CD8-positive, alpha-beta memory T cell (primary cell): ENCODE data around the gene ADNP2. TPM values are rescaled to one million over a fixed set of nuclear protein-coding genes. Genes with fewer than 3 reads are reported as not detected.

Experiments
- CTCF ChIA-PET: fragments of 350-600 bp; sonication (Branson Sonifier 250); formaldehyde crosslinking; loops from one replicate; lab custom pipeline; 2021; ENCODE audit warnings: antibody characterized with exemption; lab: Charles Lee
- POLR2A ChIA-PET: fragments of 350-600 bp; sonication (Branson Sonifier 250); formaldehyde crosslinking; loops from one replicate; lab custom pipeline; 2021; ENCODE audit warnings: antibody characterized with exemption; lab: Charles Lee
- DNase-seq, 5 donors: peaks; one replicate each; pipeline versions ENCODE4 v3.0.0 to v3.0.0-alpha.2; 2020 to 2022; ENCODE audit warnings: mixed read lengths in 1 of 5
- H3K27ac ChIP-seq: one replicate; pipeline ENCODE4 v1.7.0; 2013; ENCODE audit warnings: low read depth, mild to moderate bottlenecking, low read length, moderate library complexity
- H3K27me3 ChIP-seq: 2 replicates; pipeline ENCODE4 v1.7.0; 2013; ENCODE audit warnings: low read length, mild to moderate bottlenecking; ENCODE audit not compliant: insufficient read depth, poor library complexity, severe bottlenecking
- H3K36me3 ChIP-seq: 2 replicates; pipeline ENCODE4 v1.7.0; 2013; ENCODE audit warnings: mild to moderate bottlenecking, low read length, moderate library complexity; ENCODE audit not compliant: insufficient read depth
- H3K4me1 ChIP-seq: 2 replicates; pipeline ENCODE4 v1.7.0; 2013; ENCODE audit warnings: mild to moderate bottlenecking, low read length, moderate library complexity; ENCODE audit not compliant: insufficient read depth
- H3K4me3 ChIP-seq: 2 replicates; pipeline ENCODE4 v1.7.0; 2013; ENCODE audit warnings: mild to moderate bottlenecking, low read length
- H3K9me3 ChIP-seq: 2 replicates; pipeline ENCODE4 v1.7.0; 2013; ENCODE audit warnings: mild to moderate bottlenecking, low read length
- H3K27ac Mint-ChIP-seq, 8 donors: one replicate each; pipeline ENCODE4 v1.8.0; 2020 to 2021; ENCODE audit warnings: mixed read lengths in 8 of 8, mild to moderate bottlenecking in 6 of 8, inconsistent platforms in 3 of 8, moderate library complexity in 3 of 8
- H3K27me3 Mint-ChIP-seq, 2 donors: one replicate each; pipeline ENCODE4 v1.8.0; 2020 to 2021; ENCODE audit warnings: mixed read lengths in 2 of 2, mild to moderate bottlenecking in 1 of 2, moderate library complexity in 1 of 2
- H3K36me3 Mint-ChIP-seq, 3 donors: one replicate each; pipeline ENCODE4 v1.8.0; 2020 to 2021; ENCODE audit warnings: mixed read lengths in 3 of 3, inconsistent platforms in 1 of 3, mild to moderate bottlenecking in 1 of 3
- H3K4me1 Mint-ChIP-seq, 3 donors: one replicate each; pipeline ENCODE4 v1.8.0; 2020 to 2021; ENCODE audit warnings: mixed read lengths in 3 of 3, inconsistent platforms in 1 of 3, mild to moderate bottlenecking in 1 of 3
- H3K4me3 Mint-ChIP-seq, 7 donors: one replicate each; pipeline ENCODE4 v1.8.0; 2020 to 2021; ENCODE audit warnings: mixed read lengths in 7 of 7, mild to moderate bottlenecking in 6 of 7, moderate library complexity in 4 of 7, inconsistent platforms in 2 of 7
- H3K9me3 Mint-ChIP-seq, 5 donors: one replicate each; pipeline ENCODE4 v1.8.0; 2020 to 2022; ENCODE audit warnings: mixed read lengths in 5 of 5, mild to moderate bottlenecking in 3 of 5, moderate library complexity in 2 of 5, inconsistent platforms in 1 of 5
- polyA plus RNA-seq: library from polyadenylated mRNA; unstranded; fragments of 300-500 nt; fragmentation: Illumina TruSeq; gene quantifications from one replicate; pipeline ENCODE4 v1.2.3, GENCODE V29; 2021
- total RNA-seq, 2 experiments: library from RNA; stranded (reverse); gene quantifications; one replicate each; pipeline ENCODE4 v1.2.3, GENCODE V29; 2021

The ADNP2 gene
- total and polyA plus RNA-seq, 3 experiments from 2014 or later: 9.8 to 18.9 (median 18.5) TPM

DNA sequence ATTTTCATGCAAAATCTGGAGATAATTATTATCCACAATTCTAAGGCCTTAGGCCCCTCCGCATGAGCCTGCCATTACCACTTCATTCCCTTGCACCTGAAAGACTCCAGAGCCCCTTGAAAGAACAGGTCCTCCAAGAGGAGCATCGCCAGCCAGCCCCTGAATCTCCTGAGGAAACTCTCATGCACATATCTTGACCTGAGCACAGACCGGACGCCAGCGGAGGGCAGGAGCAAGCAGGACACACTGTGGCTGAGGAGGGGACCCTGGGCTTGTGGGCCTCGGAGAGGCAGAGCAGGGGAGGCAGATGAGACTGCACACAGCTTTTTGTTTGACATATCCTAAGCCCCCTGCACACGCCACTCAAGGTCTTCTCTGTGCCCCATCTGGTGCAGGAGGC, 13.6 kb upstream of the ADNP2 start:
- Mint-ChIP-seq H3K4me3 (no peak overlapping the region), H3K9me3 (peaks cover 3 to 8% (median 3%) of the 10 kb centered on the region in 5 donors), H3K4me1 (no peaks in the 10 kb centered on the region), H3K27ac (no peak overlapping the region), H3K27me3 (peaks cover 7 to 25% of the 10 kb centered on the region in 2 donors), H3K36me3 (peaks cover 0 to 4% (median 0%) of the 10 kb centered on the region in 3 donors)
- no peaks in the 10 kb centered on the region for H3K4me1 ChIP-seq
- no peak overlapping the region for H3K27ac ChIP-seq
- H3K27me3 ChIP-seq: no peaks in the 10 kb centered on the region
- H3K36me3 ChIP-seq: no peaks in the 10 kb centered on the region
- POLR2A ChIA-PET: no interaction called here
- no peak for DNase-seq
- no peaks in the 10 kb centered on the region for H3K9me3 ChIP-seq
- CTCF ChIA-PET: no interaction called here
- no peak overlapping the region for H3K4me3 ChIP-seq

DNA sequence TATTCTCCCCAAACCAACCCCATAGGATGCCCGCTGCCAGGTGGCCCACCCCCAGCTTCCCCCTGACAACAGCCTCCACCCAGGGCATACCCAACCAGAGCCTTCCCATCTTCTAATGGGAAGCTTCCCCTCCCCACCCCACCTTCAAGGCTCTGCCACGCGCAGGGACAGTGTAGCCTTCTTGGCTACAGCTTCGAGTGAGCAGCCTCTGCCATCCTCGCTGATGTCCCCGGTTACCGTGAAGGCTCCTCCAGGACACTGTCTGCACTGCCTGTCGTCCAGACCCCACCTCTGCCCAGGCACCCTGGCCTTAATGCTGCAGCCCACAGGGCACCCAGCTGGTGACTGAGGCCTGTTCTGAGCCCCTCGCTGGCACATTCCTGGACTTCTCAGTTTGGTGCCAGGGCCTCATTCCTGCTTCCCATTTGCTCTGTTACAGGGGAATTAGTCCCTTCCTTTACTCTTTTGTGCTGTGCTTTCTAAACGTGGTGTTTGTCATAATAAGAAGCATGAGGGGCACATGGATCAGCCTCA, 13.0 kb upstream of the ADNP2 start:
- no peaks in the 10 kb centered on the region for H3K27me3 ChIP-seq
- H3K27ac ChIP-seq: no peak overlapping the region
- POLR2A ChIA-PET: no interaction called here
- Mint-ChIP-seq H3K4me1 (no peaks in the 10 kb centered on the region), H3K4me3 (no peak overlapping the region), H3K36me3 (peaks cover 0 to 7% (median 0%) of the 10 kb centered on the region in 3 donors), H3K9me3 (peaks cover 3 to 7% (median 3%) of the 10 kb centered on the region in 5 donors), H3K27ac (peak overlapping the region in 1 of 8 donors; percentile 36), H3K27me3 (peaks cover 7 to 20% of the 10 kb centered on the region in 2 donors)
- H3K36me3 ChIP-seq: no peaks in the 10 kb centered on the region
- DNase-seq: no peak
- CTCF ChIA-PET: no interaction called here
- H3K9me3 ChIP-seq: no peaks in the 10 kb centered on the region
- no peak overlapping the region for H3K4me3 ChIP-seq
- H3K4me1 ChIP-seq: no peaks in the 10 kb centered on the region

DNA sequence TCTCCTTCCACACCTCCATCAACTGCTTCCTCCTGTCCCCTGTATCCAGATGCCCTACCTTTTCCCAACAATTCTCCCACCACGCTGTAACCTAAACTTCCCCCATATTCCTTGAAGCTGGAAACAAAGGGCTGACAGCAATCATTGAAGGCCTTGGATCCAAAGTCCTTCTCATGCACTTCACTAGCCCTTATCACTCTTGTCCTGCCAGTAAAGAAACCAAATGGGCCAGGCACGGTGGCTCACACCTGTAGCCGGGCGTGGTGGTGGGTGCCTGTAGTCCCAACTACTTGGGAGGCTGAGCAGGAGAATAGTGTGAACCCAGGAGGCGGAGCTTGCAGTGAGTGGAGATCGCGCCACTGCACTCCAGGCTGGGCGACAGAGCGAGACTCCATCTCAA, 11.9 kb upstream of the ADNP2 start:
- Histone ChIP-seq H3K27me3 (no peaks in the 10 kb centered on the region), H3K4me3 (no peak overlapping the region), H3K27ac (no peak overlapping the region), H3K9me3 (no peaks in the 10 kb centered on the region), H3K36me3 (no peaks in the 10 kb centered on the region), H3K4me1 (no peaks in the 10 kb centered on the region)
- H3K4me1 Mint-ChIP-seq: no peaks in the 10 kb centered on the region
- ChIA-PET POLR2A (no interaction called here), CTCF (no interaction called here)
- H3K27ac Mint-ChIP-seq: no peak overlapping the region
- peaks cover 0 to 8% (median 0%) of the 10 kb centered on the region in 3 donors for H3K36me3 Mint-ChIP-seq
- peaks cover 0 to 2% (median 0%) of the 10 kb centered on the region in 5 donors for H3K9me3 Mint-ChIP-seq
- peaks cover 6 to 12% of the 10 kb centered on the region in 2 donors for H3K27me3 Mint-ChIP-seq
- H3K4me3 Mint-ChIP-seq: no peak overlapping the region
- DNase-seq: no peak

DNA sequence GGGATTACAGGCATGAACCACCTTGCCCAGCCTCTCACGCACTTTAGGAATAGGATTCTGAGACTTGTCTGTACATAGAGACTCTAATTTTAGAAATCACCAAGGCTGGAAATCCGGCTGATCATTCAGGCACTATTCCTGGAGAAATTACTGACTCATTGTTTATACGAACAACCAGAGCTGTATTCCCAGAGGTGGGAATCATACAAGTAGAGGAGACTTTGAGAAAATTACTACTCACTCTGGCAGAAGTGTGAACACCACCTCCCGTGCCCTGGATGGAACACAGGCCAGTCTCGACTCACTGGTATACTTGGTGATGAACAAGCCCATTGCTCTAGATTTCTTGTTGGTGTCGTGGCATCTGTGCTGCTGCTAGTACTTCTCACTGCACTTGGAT, 5.8 kb upstream of the ADNP2 start:
- H3K27ac ChIP-seq: no peak overlapping the region
- H3K4me1 ChIP-seq: no peaks in the 10 kb centered on the region
- Mint-ChIP-seq H3K4me3 (no peak overlapping the region), H3K4me1 (peaks cover 11 to 24% (median 15%) of the 10 kb centered on the region in 3 donors), H3K9me3 (no peaks in the 10 kb centered on the region), H3K27ac (no peak overlapping the region), H3K36me3 (peaks cover 0 to 3% (median 0%) of the 10 kb centered on the region in 3 donors), H3K27me3 (no peaks in the 10 kb centered on the region)
- CTCF ChIA-PET: no interaction called here
- no peaks in the 10 kb centered on the region for H3K27me3 ChIP-seq
- POLR2A ChIA-PET: no interaction called here
- no peak for DNase-seq
- H3K4me3 ChIP-seq: no peak overlapping the region
- no peaks in the 10 kb centered on the region for H3K36me3 ChIP-seq
- no peaks in the 10 kb centered on the region for H3K9me3 ChIP-seq

DNA sequence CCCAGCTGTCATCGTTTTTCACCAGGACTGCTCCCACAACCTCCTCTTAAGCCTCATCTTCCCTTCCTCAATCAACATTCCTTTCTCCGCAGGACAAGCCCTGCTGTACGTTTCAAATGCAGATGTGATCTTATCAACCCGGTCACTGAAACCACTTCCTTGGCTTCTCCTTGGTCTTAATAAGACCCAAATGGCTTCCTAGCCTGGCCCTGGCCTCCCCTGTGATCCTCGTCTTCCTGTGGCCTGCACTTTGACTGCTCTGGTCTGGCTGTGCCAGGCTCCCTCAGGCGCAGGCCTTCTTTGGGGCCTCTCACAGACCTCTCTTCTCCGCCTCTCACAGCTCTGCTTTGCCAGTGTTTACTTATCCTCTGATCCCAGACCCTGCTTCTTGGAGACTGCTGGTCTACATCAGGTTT, 4.7 kb upstream of the ADNP2 start:
- Histone ChIP-seq H3K36me3 (no peaks in the 10 kb centered on the region), H3K9me3 (no peaks in the 10 kb centered on the region), H3K4me3 (no peak overlapping the region), H3K27me3 (no peaks in the 10 kb centered on the region), H3K27ac (no peak overlapping the region), H3K4me1 (no peaks in the 10 kb centered on the region)
- no peaks in the 10 kb centered on the region for H3K27me3 Mint-ChIP-seq
- peaks cover 11 to 29% (median 17%) of the 10 kb centered on the region in 3 donors for H3K4me1 Mint-ChIP-seq
- no peak overlapping the region for H3K4me3 Mint-ChIP-seq
- CTCF ChIA-PET: no interaction called here
- DNase-seq: no peak
- POLR2A ChIA-PET: no interaction called here
- H3K36me3 Mint-ChIP-seq: peaks cover 0 to 3% (median 0%) of the 10 kb centered on the region in 3 donors
- H3K27ac Mint-ChIP-seq: peak overlapping the region in 2 of 8 donors; percentile 4 to 61
- no peaks in the 10 kb centered on the region for H3K9me3 Mint-ChIP-seq

DNA sequence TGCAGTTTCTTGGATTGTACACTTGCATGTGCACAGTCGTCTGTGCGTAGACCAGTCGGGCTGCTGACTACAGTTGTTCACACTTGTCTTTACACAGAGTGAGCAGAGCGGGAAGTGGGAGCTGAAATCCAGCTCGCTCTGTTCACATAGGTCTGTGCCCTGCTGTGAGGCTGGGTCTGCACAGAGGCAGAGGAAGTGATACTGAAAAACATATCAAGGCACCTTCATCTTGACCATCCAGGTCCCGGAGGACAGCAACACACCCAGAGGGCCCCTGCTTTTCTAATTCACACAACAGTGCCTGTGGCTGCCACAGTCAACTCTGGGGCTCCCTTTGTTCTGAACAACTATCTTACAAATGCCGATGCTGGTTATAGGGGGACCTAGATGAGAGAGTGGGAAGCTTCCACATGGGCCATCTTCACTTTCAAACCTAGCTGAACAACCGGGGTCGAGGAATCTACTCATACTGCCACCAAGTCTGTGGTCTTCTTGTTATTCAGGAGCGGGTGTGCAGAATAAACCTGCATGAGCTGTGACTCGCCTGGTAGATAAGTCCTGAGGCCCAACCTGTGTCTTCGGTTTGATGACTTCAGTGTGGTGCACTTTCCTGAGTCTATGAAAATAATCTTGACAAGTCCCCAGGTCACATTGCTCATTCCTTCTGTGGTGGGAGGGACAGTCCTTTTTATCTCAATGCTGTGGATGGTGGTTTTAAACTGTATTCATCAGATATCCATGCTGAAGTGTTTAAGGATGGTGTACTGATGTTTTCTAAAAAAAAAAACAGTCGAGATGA, 3.5 kb upstream of the ADNP2 start:
- Histone ChIP-seq H3K4me1 (peaks cover 7% of the 10 kb centered on the region), H3K4me3 (no peak overlapping the region), H3K36me3 (no peaks in the 10 kb centered on the region), H3K9me3 (no peaks in the 10 kb centered on the region), H3K27me3 (no peaks in the 10 kb centered on the region), H3K27ac (no peak overlapping the region)
- Mint-ChIP-seq H3K27ac (peak overlapping the region in 7 of 8 donors; percentile 1 to 94 (median 13)), H3K4me1 (peaks cover 18 to 37% (median 25%) of the 10 kb centered on the region in 3 donors), H3K4me3 (peak overlapping the region in 1 of 7 donors; percentile 90), H3K36me3 (peaks cover 0 to 3% (median 3%) of the 10 kb centered on the region in 3 donors), H3K27me3 (no peaks in the 10 kb centered on the region), H3K9me3 (no peaks in the 10 kb centered on the region)
- POLR2A ChIA-PET: interaction anchor here (1.8 kb wide), 1 partner anchor 72 kb away, joined by 5 read pairs; no protein-coding TSS in a partner anchor
- no peak for DNase-seq
- CTCF ChIA-PET: interaction anchor here (1.1 kb wide), 1 partner anchor 71 kb away, joined by 3 read pairs; no protein-coding TSS in a partner anchor

DNA sequence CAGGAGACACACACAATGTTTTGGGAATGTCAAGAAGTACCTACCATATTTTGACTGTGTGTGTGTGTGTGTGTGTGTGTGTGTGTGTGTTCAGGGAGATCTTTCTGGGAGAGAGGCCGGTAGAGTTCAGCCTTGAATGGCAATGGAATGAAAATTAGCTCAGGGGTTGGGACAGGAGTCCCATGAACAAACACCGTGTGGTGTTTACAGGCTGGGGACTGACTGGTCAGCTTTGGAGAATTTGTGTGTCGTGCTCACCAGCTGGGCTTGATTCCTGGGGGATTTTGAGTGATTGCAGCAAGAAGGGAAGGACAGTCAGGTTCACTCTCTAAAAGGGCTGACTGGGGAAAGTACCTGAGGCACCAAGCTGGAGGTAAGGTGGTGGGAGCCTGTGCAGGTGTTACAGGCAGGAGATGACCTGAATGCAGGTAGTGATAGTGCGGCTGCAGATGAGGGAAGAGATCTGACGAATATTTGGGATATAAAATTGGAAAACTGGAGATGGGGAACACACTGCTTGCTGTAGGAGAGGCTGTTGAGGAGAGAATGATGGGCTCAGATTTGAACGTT, 2.5 kb upstream of the ADNP2 start:
- CTCF ChIA-PET: no interaction called here
- no peaks in the 10 kb centered on the region for H3K9me3 ChIP-seq
- H3K4me1 ChIP-seq: peaks cover 16% of the 10 kb centered on the region
- peak overlapping the region; percentile 12 to 94 (median 70) for H3K27ac Mint-ChIP-seq
- no peak for DNase-seq
- peaks cover 25 to 44% (median 31%) of the 10 kb centered on the region in 3 donors for H3K4me1 Mint-ChIP-seq
- H3K4me3 Mint-ChIP-seq: peak overlapping the region in 1 of 7 donors; percentile 90
- no peaks in the 10 kb centered on the region for H3K36me3 ChIP-seq
- no peak overlapping the region for H3K4me3 ChIP-seq
- H3K27me3 Mint-ChIP-seq: no peaks in the 10 kb centered on the region
- no peak overlapping the region for H3K27ac ChIP-seq
- peaks cover 0 to 3% (median 0%) of the 10 kb centered on the region in 3 donors for H3K36me3 Mint-ChIP-seq
- no peaks in the 10 kb centered on the region for H3K9me3 Mint-ChIP-seq
- no peaks in the 10 kb centered on the region for H3K27me3 ChIP-seq
- POLR2A ChIA-PET: interaction anchor here (1.8 kb wide), 1 partner anchor 73 kb away, joined by 5 read pairs; no protein-coding TSS in a partner anchor

DNA sequence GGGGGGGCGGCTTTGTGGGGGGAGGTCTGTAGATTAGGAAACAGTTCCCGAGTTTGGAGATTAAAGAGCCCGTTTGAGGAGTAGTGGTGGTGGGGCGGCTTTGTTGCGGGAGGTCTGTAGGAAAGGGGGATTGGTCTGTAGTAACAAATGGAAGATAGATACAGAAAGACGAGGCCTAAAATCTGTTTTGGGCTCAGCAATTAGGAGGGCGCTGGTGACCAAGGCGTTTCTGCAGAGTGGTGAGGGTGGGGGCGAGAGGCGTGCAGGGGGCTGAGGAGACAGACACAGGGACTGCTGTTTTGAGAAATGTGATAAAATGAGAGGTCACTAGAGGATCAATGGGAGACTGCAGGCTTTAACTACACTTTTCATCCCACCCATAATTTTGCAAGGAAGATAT, 1.6 kb upstream of the ADNP2 start:
- DNase-seq: no peak
- Histone ChIP-seq H3K4me3 (no peak overlapping the region), H3K27ac (no peak overlapping the region), H3K9me3 (no peaks in the 10 kb centered on the region), H3K36me3 (no peaks in the 10 kb centered on the region), H3K4me1 (peaks cover 16% of the 10 kb centered on the region), H3K27me3 (no peaks in the 10 kb centered on the region)
- H3K9me3 Mint-ChIP-seq: no peaks in the 10 kb centered on the region
- no peaks in the 10 kb centered on the region for H3K27me3 Mint-ChIP-seq
- ChIA-PET POLR2A (interaction anchor here (1.8 kb wide), 1 partner anchor 74 kb away, joined by 5 read pairs; no protein-coding TSS in a partner anchor), CTCF (no interaction called here)
- peaks cover 26 to 48% (median 35%) of the 10 kb centered on the region in 3 donors for H3K4me1 Mint-ChIP-seq
- H3K27ac Mint-ChIP-seq: peak overlapping the region; percentile 22 to 98 (median 83)
- peaks cover 0 to 3% (median 0%) of the 10 kb centered on the region in 3 donors for H3K36me3 Mint-ChIP-seq
- peak overlapping the region in 5 of 7 donors; percentile 34 to 90 (median 66) for H3K4me3 Mint-ChIP-seq
